Measurements from ENCODE around the gene DTD1.

GRCh38 chr20:18654448-18654773, 66.6 kb downstream of the DTD1 start:
- no peak for TF ChIP-seq POLR2A (IDR thresholded peaks at IDR 0.05)
- TF ChIP-seq CTCF (IDR thresholded peaks at IDR 0.05), result no peak
